ENCODE data around the gene KMT5B.

KMT5B gene

DNA sequence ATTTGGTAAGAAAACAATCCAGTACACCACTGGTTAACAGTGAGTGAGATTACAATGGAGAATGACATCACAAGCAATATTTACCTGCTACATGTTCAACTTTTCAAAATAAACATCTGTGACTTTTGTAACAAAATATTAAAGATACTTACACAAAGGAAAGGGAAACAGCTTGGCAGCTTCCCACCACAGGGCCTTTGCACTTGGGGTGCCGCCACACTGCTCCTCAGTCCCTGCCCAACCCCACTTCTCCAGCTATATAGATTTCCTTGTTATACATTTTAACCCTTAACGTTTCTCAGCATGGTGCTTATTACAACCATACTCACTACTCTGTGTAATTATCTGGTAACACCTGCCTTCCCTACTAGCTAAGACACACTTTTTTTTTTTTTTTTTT, 10.9 kb downstream of the KMT5B start:
- peaks cover 4% of the 10 kb centered on the region for H3K36me3 Mint-ChIP-seq
- H3K4me3 Mint-ChIP-seq, result no peak overlapping the region
- H3K4me1 Mint-ChIP-seq, result peaks cover 80% of the 10 kb centered on the region
- H3K27me3 Mint-ChIP-seq, result no peaks in the 10 kb centered on the region
- no peaks in the 10 kb centered on the region for H3K9me3 Mint-ChIP-seq
- H3K27ac Mint-ChIP-seq, result no peak overlapping the region

- Mint-ChIP-seq H3K27me3 (no peaks in the 10 kb centered on the region), H3K4me1 (peaks cover 75% of the 10 kb centered on the region), H3K36me3 (peaks cover 4% of the 10 kb centered on the region), H3K9me3 (no peaks in the 10 kb centered on the region), H3K4me3 (no peak overlapping the region), H3K27ac (no peak overlapping the region)
These were observed 11.6 kb downstream of the KMT5B start for GRCh38 chr11:68201492-68201891.

DNA sequence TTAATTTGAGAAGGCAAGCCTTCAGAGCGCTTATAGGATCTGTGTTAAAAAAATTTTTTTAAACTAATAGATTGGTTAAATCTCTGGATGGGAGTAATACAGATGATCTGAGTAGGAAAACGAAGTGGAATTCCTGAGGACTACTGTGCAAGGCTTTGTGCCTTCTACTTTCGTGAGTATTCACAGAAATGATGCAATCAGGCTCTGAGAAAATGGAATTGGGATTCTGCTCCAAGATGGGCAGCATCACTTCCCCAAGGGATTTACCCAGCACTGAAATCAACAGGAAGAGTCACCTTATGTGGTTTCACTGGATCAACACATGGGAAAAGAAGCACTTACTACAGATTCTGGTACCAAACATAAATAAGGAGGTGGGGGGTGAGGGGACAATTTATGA, 12.5 kb downstream of the KMT5B start:
- H3K27me3 Mint-ChIP-seq, result no peaks in the 10 kb centered on the region
- no peak overlapping the region for H3K27ac Mint-ChIP-seq
- no peak overlapping the region for H3K4me3 Mint-ChIP-seq
- peaks cover 75% of the 10 kb centered on the region for H3K4me1 Mint-ChIP-seq
- H3K9me3 Mint-ChIP-seq, result no peaks in the 10 kb centered on the region
- peaks cover 4% of the 10 kb centered on the region for H3K36me3 Mint-ChIP-seq

DNA sequence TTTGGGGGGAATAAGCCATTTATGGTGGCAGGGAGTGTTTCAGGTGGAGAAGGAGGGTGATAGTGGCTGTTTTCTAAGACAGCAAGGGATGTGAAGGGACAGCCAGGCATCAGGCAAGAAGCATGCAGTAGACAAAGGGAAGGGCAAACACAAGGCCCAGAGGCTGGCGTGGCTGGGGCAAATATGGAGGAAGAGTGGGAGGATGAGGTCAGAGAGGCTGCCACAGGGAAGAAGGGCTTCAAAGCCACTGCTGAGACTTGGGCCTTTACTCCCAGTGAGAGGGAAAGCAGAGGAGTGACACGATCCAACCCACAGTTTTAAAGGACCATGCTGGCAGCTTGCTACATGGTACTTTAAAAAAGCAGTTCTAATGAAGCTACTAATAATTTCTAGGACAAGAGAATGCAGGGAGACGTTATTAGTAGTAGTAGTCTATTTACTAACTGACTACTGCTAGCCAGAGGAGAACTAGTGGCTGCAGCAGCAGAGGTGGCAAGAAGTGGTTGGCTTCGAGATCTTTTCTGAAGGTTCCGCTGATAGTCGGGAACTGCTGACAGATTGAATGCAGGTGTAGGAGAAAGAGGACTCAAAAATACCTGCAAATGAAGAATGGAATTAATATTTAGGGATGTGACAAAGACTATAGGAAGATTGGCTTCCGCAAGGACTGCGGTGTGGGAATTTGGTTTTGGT, 13.7 kb downstream of the KMT5B start:
- Mint-ChIP-seq H3K9me3 (no peaks in the 10 kb centered on the region), H3K4me1 (peaks cover 82% of the 10 kb centered on the region), H3K4me3 (peak overlapping the region; percentile 20), H3K27ac (no peak overlapping the region), H3K27me3 (no peaks in the 10 kb centered on the region), H3K36me3 (peaks cover 4% of the 10 kb centered on the region)

GRCh38 chr11:68196219-68196618, 16.9 kb downstream of the KMT5B start:
- Mint-ChIP-seq H3K9me3 (no peaks in the 10 kb centered on the region), H3K4me1 (peaks cover 89% of the 10 kb centered on the region), H3K4me3 (no peak overlapping the region)

GRCh38 chr11:68194675-68195294, 18.3 kb downstream of the KMT5B start:
- Mint-ChIP-seq H3K4me3 (no peak overlapping the region), H3K27me3 (no peaks in the 10 kb centered on the region), H3K36me3 (peaks cover 4% of the 10 kb centered on the region), H3K27ac (no peak overlapping the region), H3K4me1 (peaks cover 78% of the 10 kb centered on the region), H3K9me3 (no peaks in the 10 kb centered on the region)

More at GRCh38 chr11:68196219-68196618, 16.9 kb downstream of the KMT5B start:
- Mint-ChIP-seq H3K36me3 (peaks cover 4% of the 10 kb centered on the region), H3K27ac (no peak overlapping the region), H3K27me3 (no peaks in the 10 kb centered on the region)

DNA sequence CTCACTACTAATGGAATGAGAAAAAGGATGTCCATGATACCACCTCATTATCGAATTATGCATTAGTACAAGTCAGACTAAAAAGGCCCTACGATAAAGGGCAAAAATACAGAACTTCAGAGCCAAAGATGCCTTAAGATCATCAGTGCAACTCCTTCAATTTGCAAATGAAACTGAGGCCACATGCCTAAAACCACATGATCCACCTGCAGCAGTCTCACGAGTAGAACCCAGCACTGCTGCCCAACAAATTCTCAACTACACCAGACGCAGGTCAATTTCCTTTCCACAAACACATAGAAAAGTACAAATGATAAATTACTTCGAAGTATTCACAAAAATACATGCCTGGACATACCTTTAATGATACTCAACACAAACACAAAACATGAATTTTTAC, 20.1 kb downstream of the KMT5B start:
- Mint-ChIP-seq H3K36me3 (no peaks in the 10 kb centered on the region), H3K4me3 (peak overlapping the region; percentile 43), H3K9me3 (no peaks in the 10 kb centered on the region), H3K27me3 (no peaks in the 10 kb centered on the region), H3K4me1 (peaks cover 65% of the 10 kb centered on the region), H3K27ac (peak overlapping the region; percentile 53)

DNA sequence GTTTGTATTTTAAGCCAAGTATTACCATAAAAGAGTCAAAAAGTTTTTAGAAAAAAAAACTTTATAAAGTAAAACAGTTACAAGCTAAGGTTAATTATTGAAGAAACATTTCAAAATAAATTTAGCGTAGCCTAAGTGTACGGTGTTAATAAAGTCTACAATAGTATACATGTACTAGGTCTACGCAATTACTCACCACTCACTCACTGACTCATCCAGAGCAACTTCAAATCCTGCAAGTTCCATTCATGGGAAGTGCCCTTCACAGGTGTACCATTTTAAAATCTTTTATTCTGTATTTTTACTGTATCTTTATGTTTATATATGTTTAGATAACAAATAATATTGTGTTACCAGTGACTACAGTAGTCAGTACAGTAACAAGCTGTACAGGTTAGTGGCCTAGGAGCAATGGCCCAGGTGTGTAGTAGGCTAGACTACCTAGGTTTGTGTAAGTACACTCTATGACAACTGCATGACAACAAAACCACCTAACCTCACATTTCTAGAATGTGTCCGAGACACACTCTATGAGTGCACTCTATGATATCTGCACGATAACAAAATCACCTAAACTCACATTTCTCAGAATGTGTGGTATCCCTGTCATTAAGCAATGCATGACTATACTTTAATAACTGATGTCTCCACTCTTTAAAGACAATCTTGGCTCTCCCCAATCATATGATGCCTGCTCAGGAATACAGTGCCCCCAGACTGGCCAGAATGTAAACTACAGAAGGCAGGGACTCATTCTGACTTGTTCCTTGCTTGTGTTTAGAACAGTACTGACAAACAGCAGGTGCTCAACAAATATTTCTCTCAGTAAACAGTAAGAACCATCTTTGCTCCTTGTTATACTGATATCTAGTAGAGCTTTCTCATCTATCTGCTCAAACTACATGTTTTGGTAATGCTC, 21.2 kb downstream of the KMT5B start:
- no peak overlapping the region for H3K27ac Mint-ChIP-seq
- H3K9me3 Mint-ChIP-seq, result no peaks in the 10 kb centered on the region
- H3K27me3 Mint-ChIP-seq, result no peaks in the 10 kb centered on the region
- no peaks in the 10 kb centered on the region for H3K36me3 Mint-ChIP-seq
- no peak overlapping the region for H3K4me3 Mint-ChIP-seq
- peaks cover 62% of the 10 kb centered on the region for H3K4me1 Mint-ChIP-seq

DNA sequence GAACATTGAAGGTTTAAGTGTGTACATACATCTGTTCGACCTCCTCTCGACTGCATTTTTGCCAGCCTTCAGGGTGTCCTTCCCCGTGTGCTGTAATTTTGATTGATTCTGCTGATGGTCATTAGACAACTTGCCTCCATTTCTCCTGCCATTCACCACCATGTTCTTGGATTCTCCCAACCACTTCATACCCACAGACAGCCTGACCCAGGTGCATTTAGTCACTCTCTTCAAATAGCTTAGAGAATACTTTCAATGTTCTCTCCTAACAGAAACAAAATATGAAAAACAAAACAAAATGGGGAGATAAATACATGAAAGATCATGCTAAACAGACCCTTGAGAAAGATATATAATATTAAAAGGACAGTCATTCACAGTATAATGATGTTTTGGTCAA, 23.2 kb downstream of the KMT5B start:
- Mint-ChIP-seq H3K27ac (peak overlapping the region; percentile 30), H3K4me1 (peaks cover 45% of the 10 kb centered on the region), H3K9me3 (no peaks in the 10 kb centered on the region), H3K27me3 (no peaks in the 10 kb centered on the region), H3K4me3 (no peak overlapping the region), H3K36me3 (no peaks in the 10 kb centered on the region)

DNA sequence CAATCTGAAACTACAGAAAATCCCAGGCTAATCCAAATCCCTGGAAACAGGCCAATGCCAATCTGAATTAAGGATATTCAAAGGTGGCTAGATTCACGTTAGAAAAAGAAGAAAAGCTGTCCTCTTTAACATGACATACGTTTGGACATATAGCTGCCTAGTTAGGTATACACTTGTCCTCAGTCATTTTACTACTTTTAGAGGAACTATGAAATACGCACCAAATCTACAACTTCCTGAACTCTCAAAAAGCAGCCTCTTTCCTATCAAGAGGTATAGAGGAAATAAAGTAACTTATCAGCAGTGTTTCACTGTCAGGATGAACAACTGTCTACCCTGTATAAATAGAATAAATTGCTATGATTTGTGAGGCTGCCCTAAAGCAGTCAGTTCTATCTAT, 24.0 kb downstream of the KMT5B start:
- H3K9me3 Mint-ChIP-seq, result no peaks in the 10 kb centered on the region
- H3K4me3 Mint-ChIP-seq, result no peak overlapping the region
- no peaks in the 10 kb centered on the region for H3K36me3 Mint-ChIP-seq
- H3K4me1 Mint-ChIP-seq, result peaks cover 37% of the 10 kb centered on the region
- H3K27ac Mint-ChIP-seq, result no peak overlapping the region
- no peaks in the 10 kb centered on the region for H3K27me3 Mint-ChIP-seq

DNA sequence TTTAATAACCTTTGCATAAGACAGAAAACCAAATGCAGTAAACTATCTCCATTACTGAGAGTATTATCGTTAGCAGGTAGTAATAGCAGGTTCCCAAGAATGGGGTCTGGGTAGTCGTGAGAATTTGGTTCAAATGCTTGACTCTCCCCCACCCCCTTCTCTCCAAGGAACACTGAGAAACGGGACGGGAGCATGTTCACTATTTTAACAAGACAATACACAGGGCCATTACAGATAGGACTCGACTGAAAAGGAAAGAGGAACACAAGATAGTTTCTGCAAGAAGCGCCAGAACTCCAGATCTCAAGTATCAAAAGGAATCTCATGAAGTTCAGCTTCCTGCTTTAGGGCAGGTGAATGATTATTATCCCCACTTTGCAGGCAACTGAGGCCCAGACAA, 27.0 kb downstream of the KMT5B start:
- H3K4me3 Mint-ChIP-seq, result no peak overlapping the region
- no peaks in the 10 kb centered on the region for H3K27me3 Mint-ChIP-seq
- H3K4me1 Mint-ChIP-seq, result peaks cover 8% of the 10 kb centered on the region
- no peak overlapping the region for H3K27ac Mint-ChIP-seq
- peaks cover 2% of the 10 kb centered on the region for H3K36me3 Mint-ChIP-seq
- no peaks in the 10 kb centered on the region for H3K9me3 Mint-ChIP-seq

DNA sequence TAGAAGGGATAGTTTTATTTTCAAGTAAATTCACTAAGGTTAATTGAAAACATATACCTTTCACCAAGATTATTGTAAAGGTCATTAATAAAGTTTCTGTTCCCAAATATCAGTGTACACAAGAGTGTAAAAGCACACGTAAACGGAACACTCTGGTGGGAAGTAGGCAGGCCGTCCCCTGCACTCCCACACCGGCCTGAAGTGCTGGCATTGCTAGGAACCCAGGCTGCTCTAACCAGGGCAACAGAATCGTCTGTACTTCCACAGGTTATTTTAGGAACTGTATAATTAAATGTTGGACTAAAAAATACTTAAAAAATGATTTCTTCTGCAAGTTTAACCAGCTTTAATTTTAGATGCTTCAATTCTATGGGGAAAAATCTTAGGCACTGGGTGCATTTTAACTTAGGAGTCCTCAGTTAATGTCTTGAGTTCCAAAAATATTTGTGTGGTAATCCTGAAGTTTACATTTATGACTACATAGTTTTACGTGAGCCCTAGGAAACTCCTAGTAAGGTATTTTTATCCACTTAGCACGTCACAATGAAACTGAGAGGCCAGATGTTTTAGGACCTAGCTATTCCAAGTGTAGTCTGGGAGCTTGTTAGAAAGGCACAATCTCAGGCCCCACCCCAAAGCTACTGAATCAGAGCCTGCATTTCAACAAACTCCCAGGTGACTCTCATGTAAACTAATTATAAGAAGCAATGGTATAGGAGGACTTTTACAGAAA, 31.2 kb downstream of the KMT5B start:
- Mint-ChIP-seq H3K4me3 (no peak overlapping the region), H3K4me1 (no peaks in the 10 kb centered on the region), H3K9me3 (no peaks in the 10 kb centered on the region), H3K27ac (no peak overlapping the region), H3K27me3 (no peaks in the 10 kb centered on the region), H3K36me3 (peaks cover 4% of the 10 kb centered on the region)

GRCh38 chr11:68179847-68180246, 33.2 kb downstream of the KMT5B start:
- H3K27ac Mint-ChIP-seq, result no peak overlapping the region
- H3K27me3 Mint-ChIP-seq, result no peaks in the 10 kb centered on the region
- peaks cover 4% of the 10 kb centered on the region for H3K36me3 Mint-ChIP-seq
- no peak overlapping the region for H3K4me3 Mint-ChIP-seq
- no peaks in the 10 kb centered on the region for H3K4me1 Mint-ChIP-seq
- no peaks in the 10 kb centered on the region for H3K9me3 Mint-ChIP-seq

GRCh38 chr11:68177877-68178276, 35.2 kb downstream of the KMT5B start:
- Mint-ChIP-seq H3K27me3 (no peaks in the 10 kb centered on the region), H3K4me3 (no peak overlapping the region), H3K27ac (no peak overlapping the region), H3K36me3 (peaks cover 7% of the 10 kb centered on the region), H3K4me1 (no peaks in the 10 kb centered on the region), H3K9me3 (no peaks in the 10 kb centered on the region)

- Mint-ChIP-seq H3K9me3 (no peaks in the 10 kb centered on the region), H3K27ac (no peak overlapping the region), H3K4me1 (no peaks in the 10 kb centered on the region), H3K4me3 (no peak overlapping the region), H3K36me3 (peaks cover 8% of the 10 kb centered on the region), H3K27me3 (no peaks in the 10 kb centered on the region)
These were observed 39.2 kb downstream of the KMT5B start for GRCh38 chr11:68173926-68174325.
